Ishikawa (cell line): Measurements from ENCODE around the gene FOXN3.

Source experiments
- CEBPB ChIP-seq: IDR thresholded peaks from 2 replicates; pipeline ENCODE4 v1.6.1; 2012
- CREB1 ChIP-seq: IDR thresholded peaks from 2 replicates; pipeline ENCODE4 v1.6.1; 2012; ENCODE audit warnings: low read depth
- EGR1 ChIP-seq: IDR thresholded peaks from 2 replicates; pipeline ENCODE4 v1.6.1; 2012
- EP300 ChIP-seq: IDR thresholded peaks from 2 replicates; pipeline ENCODE4 v1.6.1; 2012; ENCODE audit warnings: borderline replicate concordance
- MAX ChIP-seq: IDR thresholded peaks from 2 replicates; pipeline ENCODE4 v1.6.1; 2012
- NFIC ChIP-seq: IDR thresholded peaks from 2 replicates; pipeline ENCODE4 v1.6.1; 2012
- RAD21 ChIP-seq: IDR thresholded peaks from 2 replicates; pipeline ENCODE4 v1.6.1; 2012; ENCODE audit warnings: low read depth
- REST ChIP-seq: IDR thresholded peaks from 2 replicates; pipeline ENCODE4 v1.6.1; 2012; ENCODE audit warnings: low read depth, mild to moderate bottlenecking
- TAF1 ChIP-seq: IDR thresholded peaks from 2 replicates; pipeline ENCODE4 v1.6.1; 2012; ENCODE audit warnings: low read depth, mild to moderate bottlenecking
- TCF12 ChIP-seq: IDR thresholded peaks from 2 replicates; pipeline ENCODE4 v1.6.1; 2012; ENCODE audit warnings: low read depth
- TEAD4 ChIP-seq: IDR thresholded peaks from 2 replicates; pipeline ENCODE4 v1.6.1; 2012
- YY1 ChIP-seq: IDR thresholded peaks from 2 replicates; pipeline ENCODE4 v1.6.1; 2012; ENCODE audit warnings: low read depth
- TF ChIP-seq, protein P1 (sequence below): IDR thresholded peaks from 2 replicates; pipeline ENCODE4 v1.6.1; 2012

- TF ChIP-seq RAD21 (no peak), MAX (no peak), EGR1 (no peak), NFIC (no peak), REST (no peak), TAF1 (no peak), EP300 (no peak), TCF12 (no peak), YY1 (no peak), CEBPB (no peak), TEAD4 (no peak), CREB1 (no peak)
- TF ChIP-seq, protein P1, sequence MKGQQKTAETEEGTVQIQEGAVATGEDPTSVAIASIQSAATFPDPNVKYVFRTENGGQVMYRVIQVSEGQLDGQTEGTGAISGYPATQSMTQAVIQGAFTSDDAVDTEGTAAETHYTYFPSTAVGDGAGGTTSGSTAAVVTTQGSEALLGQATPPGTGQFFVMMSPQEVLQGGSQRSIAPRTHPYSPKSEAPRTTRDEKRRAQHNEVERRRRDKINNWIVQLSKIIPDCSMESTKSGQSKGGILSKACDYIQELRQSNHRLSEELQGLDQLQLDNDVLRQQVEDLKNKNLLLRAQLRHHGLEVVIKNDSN, result no peak
Measured at GRCh38 chr14:89277203-89277602, 139.8 kb downstream of the FOXN3 start.
